HPDE6-E6E7 (cell line): Measurements from ENCODE around the gene NRXN2.

Experiments used
- DNase-seq: peaks from one replicate; pipeline ENCODE4 v3.0.0; 2011; ENCODE audit warnings: missing footprints; ENCODE audit errors: extremely low spot score

NRXN2 gene

DNA sequence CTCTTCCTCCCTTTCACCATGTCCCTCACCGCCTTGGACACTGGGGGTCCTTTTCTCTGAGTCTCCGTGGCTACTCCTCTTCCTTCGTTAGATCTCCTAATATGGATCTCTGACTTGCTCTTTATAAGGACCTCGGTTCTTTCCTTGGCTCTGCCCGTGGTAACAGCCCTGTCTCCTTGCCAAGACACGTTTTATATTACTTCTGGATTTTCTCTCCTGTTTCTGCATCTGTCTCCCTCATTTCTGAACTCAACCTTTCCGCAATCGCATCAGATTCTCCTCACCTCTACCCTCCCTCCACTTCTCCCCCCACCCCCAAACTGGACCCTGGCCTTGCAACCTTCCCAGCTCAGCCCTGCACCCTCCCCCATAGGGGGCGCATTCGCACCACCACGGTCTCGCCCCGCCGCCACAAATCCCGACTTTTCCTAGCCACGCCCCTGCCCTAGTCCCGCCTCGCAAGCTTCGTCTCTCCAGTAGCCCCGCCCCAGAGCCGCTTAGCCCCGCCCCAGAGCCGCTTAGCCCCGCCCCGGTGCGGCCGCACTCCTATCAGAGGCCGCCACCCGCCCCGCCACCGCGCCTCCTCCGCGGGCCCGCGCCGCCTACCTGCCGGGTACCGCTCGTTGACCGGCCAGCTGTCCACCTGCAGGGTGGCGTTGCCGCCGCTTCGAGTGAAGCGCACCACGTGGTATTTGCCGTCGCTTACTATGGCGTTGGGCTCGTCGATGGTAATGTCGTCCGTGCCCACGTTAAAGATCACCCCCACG lies 93.0 kb downstream of the NRXN2 start:
- no peak for DNase-seq

DNA sequence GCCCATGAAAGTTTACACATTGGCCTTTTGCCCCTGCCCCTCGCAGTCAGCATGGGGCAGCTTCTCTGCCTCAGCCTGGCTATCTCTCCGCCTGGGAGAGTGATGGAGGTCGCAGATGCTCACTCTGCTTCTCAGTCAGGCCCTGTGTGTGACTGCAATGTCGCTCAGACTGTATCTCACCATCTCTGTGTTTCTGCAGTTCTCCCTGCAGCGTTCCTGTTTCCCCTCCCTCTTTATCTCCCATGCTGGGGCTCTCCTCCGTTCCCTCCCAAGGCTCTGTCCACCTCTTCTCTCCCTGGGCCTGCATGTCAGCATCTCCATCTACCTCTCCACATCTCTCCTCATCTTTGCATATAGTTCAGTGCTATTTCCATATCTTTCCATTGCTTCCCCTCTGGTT lies 93.9 kb downstream of the NRXN2 start:
- no peak for DNase-seq

DNA sequence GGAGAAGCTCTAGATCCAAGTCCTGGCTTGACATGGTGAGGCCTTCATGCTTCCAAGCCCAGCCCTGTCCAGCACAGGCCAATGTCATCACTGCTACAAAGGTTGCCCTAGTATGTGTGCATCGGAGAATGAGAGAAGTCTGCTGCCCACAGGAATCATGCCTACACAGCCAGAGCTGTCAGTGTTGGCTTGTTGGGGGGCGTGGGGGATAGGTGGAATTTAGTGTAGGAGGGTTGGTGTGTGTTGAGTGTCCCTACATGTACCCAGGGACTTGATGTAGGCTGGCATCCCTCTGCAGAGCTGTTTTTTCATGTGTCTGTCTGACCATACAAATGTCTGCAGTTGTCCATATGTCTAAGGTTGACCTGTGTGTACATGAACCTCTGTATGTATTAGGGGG lies 94.4 kb downstream of the NRXN2 start:
- no peak for DNase-seq

DNA sequence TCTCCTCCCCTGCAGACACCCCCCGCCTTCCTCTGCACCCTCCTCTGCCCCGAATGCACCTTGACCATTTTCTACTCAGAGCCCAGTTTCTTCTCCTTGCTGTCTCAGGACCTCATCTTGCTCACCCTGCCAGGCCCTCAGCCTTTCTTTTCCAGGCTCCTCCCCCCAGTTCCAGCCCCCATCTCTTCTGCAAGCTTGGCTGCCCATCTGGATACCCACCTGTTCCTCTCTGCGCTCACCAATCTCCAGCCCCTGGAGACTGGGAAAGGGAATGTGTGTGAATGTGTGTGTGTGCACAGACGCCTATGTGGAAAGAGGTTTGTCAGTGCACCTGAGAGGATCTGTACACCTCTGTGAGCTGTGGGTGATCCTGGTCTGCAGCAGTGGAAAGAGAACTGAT lies 95.6 kb downstream of the NRXN2 start:
- DNase-seq, result no peak

DNA sequence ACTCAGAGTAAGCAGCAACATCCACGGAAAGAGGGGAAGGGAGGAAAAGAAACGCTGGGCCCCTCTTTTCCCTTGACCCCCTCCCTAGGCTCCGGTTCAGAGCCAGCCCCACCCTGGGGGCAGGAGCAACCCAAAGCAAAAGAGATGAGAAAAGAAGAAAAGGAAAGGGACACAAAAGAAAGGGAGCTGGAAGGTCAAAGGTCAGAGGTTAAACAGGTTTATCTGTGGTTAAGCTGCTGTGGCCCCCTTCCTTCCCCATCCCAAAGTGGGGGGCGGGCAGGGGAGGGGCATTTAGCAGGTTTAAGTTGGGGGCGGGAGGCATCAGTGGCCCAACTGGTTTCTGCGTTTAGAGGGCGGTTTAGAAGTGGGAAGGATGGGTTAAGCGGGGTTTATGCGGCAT lies 96.4 kb downstream of the NRXN2 start:
- DNase-seq, result no peak

DNA sequence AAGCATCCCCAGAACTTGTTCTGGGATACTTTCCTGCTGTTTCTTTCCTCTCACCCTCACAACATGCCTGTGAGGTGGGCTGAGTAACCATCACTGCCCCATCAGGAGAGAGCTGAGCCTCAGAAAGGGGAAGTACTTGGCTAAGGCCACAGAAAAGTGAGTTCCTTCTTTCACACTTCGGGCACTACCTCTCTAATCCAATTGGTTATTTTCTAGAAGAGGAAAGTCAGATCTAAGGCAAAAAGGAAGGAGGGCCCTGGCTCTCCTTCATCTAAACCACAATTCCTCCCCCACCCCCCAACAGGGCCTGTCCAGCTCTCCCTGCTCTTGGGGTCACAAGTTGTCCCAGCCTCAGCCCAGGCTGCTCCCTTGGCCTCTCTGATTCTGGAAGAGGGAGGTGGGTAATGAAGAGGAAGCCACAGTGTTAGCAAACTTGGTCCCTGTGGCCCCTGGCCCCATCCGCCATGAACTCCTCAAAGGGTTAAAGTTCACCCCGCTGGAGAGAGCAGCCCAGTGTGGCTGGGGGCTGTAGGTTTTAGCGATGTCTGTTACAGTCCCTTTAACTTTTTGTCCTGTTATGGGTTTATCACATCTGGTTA lies 98.0 kb downstream of the NRXN2 start:
- DNase-seq, result no peak

DNA sequence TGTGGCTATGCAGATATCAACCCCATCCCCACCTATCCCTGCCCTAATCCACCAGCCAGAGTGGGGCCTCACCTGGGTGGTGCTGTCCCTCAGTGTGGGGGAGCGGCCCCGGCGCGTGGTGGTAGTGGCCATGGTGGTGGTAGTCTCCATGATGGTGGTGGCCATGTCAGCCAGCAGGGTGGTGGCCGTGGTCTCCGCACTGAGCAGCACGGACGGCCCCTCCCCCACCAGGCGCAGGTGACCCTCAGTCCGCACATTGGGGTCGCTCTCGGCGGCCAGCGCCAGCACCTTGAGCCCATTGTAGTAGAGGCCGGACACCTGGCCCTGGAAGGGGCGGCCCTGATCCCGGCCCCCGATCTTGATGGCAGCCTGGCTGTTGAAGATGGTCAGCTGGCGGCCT lies 100.3 kb downstream of the NRXN2 start:
- no peak for DNase-seq

DNA sequence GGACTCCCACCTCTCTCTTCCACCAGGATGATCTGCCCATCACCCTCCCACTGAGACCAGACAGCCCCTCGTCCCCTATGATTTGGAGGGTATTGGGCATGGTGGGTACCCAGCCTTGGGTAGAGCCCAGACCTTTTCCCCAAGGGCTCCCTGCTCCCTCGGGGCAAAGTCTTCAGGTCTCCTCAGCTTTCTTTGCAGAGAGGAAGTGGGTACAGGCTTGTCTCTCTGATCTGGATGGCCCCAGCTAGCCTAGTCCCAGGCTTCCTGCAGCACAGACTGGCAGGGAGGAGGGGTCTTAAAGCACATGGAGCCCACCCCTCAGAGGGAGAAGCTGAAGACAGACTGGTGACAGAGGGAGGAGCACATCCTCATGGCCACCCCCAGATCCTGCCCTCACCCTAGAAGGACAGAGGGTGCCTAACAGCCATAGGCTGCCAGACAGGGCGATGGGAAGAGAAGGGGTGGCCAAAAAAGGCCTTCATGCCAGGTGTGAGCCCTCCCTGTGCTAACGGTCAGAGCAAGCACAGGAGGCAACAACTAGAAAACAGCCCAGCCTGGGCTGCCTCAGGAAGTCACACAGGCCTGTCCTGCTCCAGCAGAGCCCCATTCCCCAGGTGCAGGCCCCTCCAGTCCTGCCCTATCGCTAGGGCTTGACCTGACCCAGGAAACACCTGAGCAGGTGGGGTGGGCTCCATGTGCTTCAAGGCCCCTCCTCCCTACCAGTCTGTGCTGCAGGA lies 101.5 kb downstream of the NRXN2 start:
- no peak for DNase-seq

DNA sequence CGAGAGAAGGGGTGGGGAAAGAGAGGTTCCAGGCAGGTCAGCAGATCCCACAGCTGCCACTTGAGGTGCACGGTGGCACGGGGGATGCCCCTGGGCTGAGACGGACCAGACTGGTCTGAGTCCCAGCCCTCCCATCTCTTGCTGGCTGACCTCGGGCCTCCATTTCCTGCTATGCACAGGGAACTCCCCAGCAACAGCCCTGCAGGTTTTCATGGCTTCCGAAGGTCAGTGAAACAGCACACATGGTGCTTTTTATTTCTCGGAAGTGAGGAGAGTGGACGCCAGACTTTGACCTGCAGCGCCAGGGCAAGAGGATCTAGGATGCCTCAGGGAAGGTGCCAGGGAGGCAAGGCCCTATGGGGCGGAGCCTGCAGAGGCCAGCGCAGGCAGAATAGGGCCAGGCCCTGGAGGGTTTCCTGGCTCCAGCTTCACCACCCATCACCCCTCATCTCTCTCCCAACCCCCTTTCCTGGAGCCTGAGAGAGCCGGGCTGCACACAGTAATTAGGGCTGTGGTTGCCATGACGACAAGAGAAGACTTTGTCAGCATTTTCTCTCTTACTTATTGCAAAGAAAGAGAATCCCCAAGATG lies 102.5 kb downstream of the NRXN2 start:
- no peak for DNase-seq

DNA sequence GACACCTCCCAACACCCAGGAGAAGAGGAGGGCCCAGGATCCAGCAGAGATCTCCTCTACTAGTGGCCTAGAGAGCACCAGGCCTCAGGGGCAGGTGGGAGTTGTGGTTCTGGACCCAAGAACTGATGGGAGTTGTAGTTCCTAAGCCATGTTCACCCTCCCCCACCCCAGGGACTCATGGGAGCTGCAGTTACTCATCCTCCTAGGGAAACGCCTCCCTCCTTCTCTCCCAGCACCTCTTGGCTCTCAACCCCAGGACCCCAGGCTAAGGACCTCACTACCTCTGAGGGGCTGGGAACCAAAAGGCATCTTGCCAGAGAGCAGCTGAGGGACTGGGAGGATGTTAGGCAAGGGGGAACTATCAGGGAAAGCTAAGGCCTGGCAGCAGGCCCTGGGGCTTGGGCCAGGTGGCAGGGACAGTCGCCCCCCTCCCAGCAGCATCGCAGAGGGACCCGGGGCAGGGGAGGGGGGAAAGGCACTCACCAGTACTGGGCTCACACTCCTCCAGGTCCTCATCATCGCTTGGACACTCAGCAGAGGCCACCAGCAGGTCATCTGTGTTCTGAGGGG lies 103.1 kb downstream of the NRXN2 start:
- no peak for DNase-seq

DNA sequence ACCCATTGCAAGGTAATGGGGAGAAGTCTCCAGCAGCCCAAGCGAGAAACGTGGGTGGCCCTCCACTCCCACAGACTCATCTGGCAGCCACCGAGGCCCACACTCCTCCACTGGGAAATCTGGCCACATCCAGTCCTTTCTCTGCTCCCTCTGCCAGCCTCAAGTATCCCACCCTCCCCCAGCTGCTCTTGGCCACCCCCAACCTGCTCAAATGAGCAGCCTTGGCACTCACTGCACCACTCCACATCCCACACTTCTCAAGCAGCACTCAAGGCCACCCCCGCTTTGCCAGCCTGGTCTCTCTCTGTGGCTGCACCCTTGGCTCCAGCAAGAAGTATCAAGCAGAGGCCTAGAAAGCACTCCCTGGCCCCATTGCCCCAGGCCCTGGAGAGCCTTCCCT lies 103.8 kb downstream of the NRXN2 start:
- no peak for DNase-seq

DNA sequence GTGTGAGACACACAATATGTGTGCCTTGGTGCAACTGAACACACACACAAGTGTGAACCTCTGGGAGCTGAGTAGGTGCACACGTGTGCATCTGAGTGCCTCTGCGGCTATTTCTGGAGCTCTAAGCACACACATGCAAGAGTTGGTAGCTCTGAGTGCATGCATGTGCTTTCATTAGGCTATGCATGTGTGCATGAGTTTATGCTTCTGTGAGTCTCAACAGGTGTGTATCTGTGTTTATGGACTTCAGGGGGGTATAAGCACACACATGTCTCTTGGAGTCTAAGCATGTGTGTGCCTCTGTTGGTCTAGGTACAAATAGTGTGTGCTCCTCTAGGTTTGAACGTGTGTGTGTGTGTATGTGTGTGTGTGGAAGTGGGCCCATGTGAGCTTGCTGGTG lies 106.2 kb downstream of the NRXN2 start:
- DNase-seq, result no peak

DNA sequence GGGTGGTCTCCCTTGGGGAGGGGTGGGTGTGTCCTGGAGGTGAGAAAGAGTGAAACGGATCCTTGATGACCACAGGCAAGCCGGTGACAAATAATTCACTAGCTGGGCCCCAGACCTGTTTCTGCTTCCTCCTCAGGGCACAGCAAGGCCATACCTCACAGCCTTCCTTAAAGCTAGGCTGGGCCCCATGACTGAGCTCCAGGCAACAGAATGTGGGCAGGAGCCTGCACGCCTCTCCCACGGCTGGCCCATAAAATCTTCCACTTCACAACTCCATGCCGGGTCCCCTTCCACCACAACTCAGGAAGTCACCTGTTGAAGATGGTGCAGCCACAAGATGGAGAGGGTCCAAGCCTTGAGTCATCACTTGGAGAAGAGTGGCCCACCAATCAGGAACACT lies 108.1 kb downstream of the NRXN2 start:
- no peak for DNase-seq

DNA sequence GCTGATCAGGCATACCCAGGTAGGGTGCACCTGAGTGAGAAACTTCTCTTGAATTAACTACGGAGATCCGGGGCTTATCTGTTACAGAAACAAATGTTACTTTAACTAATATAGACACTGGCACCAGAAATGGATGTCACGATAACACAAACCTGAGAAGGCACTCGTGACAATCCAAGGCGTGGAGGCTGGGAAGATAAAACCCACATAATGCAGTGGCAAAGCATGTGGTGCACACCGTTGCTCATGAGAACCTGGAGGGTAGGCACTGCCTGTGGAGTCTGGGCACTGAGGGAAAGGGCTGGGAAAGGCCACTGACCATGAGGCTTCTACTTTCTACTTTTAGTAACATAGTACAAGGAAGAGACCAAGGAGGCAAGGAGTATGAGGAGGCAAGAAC lies 109.3 kb downstream of the NRXN2 start:
- DNase-seq, result no peak

DNA sequence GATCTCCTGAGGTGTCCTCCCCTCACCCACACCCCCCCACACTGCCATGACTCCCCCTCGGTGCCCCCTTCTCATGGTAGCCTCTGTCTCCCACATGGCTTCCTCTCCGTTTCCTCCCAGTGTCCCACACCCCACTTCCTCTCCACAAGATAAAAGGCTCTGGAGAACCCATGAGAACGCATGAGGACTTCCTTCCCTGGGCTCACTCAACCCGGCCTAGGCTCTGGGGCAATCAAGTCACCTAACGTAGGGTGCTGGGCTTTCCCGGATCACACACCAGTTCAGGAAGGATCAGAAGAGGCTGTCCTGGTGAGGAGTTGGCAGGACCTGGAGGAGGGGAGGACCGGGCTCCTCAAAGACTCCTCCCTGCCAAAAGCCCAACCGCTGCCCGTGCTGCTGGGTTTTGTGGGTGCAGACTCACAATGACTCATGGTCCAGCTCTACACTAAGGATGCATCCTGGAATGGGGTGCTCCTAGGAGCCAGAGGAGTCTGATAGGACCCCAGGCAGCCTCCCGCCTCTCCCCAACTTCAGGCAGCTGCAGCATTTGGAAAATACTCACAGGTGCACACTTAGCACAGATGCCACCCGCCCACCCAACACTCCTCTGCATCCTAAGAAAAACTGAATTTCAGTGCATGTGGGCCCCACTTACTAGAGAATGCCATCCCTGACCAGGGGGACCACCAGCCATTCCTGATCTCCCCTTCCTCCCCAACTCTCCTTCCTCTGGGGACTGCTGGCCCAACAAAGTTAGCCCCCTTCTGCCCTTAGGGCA lies 110.9 kb downstream of the NRXN2 start:
- no peak for DNase-seq

DNA sequence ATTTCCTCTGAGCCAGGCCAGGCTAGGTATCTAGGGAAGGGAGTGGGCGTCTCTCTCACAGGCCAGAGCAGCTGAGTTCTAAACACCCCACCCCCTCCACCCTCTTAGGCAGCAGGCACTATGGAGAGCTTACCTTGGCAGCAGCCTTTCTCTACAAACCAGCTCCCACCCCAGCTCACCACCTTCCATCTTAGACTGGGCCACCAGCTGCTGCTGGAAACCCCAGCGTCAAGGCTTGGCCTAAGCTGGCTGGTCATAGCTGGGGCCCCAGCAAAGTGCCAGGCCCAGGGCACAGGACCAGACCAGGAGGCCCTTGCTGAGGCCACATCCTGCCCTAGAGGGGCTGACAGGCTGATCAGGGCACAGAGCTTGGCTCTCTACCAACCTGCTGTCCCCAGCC lies 111.8 kb downstream of the NRXN2 start:
- no peak for DNase-seq

DNA sequence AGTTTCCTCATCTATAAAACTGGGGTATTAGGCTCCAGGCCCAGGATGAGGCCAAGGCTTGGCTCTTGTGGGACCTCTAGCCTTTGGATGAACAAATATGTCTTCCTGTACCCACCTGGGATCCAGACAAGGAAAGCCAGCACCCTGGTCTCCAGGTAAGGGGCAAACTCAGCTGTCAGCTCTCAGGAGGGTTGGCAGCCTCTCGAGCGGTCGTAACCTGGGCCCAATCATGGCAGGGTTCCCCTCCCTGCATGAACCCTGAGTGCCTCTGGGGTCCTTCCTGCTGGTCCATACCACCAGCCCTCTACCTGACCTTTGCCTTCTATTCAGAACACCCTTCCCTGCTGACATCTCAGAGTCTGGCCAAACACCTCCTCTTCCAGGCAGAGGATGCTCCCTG lies 112.4 kb downstream of the NRXN2 start:
- no peak for DNase-seq

DNA sequence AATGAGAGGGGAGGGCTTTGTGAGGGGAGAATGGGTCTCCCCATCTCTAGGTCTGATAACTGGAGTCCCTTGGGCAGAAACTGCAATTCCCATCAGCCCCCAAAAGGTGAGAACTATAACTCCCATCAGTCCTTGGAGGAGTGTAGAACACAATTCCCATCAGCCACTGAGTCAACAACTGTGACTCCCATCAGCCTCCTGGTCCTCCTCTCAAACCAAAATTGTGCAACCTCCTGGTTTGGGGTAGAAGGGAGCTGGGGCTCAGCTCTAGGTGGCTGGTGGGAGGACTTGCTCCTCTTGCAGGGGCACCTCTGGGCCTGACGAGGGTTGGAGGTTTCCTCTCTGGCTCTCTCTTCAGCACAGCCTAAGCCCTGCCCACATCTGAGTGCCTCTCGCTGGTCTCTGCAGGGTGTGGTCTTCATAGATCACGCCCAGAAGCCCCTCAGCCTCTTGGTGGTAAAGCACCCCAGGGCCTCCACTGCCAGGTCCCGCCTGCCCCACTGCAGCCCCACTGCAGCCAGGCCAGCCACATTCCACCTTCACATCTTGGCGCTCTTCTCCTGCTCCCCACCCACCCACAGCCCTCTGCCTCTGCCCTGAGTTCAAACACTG lies 113.5 kb downstream of the NRXN2 start:
- no peak for DNase-seq

DNA sequence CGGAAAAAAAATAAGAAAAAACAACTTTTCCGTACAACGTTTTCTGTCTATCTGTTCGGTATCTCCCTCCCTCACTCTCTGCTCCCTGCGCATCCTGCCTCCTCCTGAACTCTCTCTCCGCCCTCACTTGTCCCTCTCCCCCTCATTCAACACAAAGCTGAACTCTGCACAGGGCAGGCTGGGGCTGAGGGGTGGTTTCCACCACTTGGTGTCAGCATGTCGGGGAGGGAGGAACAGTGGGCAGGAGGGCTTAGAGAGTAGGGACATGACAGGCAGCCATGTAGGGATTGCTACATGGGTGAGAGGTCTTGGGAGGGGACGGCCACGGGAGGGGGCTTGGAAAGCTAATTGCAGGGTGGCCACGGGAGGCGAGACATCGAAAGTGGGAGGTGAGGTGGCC lies 114.4 kb downstream of the NRXN2 start:
- no peak for DNase-seq

DNA sequence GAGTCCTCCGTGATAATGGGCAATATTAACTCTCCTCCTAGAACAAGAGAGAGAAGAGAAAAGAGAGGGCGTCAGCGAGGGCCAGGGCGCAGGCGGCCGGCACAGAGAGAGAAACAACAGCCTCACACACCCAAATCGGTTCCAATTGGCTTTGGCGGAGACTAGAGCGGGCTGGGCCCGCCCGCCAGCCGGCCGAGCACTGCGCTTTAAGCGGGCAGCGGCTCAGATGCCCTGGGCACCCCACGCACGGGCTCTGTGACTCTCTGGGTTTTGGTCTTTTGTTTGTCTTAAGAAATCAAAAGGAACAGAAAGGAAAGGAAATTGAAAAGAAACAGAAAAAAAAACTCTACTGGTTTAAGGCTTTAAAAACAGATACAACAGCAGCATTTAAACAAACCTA lies 115.0 kb downstream of the NRXN2 start:
- peak; percentile 37 for DNase-seq

DNA sequence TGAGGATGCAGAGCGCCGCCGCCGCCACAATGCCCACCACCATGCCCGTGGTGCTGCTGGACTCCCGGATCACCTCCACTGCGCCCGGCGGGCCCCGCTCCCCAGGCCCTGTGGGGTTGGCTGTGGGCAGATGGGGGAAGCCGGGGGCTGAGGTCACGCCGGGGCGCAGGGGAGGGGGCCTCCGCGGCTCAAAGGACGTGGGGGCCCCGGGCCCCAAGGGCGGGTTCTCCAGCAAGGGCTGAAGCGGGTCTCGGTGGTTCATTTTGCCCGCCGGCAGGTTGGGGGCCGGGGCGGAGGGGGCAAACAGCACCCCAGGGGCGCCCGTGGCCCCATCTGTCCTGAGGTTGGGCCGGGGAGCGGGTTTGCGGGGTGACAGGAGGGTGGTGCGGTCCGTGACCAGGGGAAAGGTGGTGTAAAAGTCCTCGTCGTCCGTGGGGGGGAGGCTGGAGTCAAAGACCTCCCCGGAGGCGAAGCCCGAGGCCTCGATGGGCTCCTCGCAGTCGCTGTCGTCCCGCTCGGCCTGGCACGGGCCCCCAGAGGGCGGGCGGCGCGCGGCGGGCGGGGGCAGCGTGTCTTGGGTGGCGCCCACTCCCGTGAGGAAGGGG lies 115.5 kb downstream of the NRXN2 start:
- DNase-seq, result no peak
